HG02623 (cell line): ENCODE data around the gene KHSRP.
A peak's percentile ranks its signal among the peaks of the same experiment; 100 is the strongest.
"Not testable (repeated sequence)": the region's sequence is repeated elsewhere in the genome, so short reads cannot be mapped to it uniquely, and the experiment has no call there.

Source experiments
- ATAC-seq: cut with Tn5 transposase; IDR thresholded peaks from one replicate; pipeline ENCODE4 v1.9.1; 2021; ENCODE audit warnings: moderate library complexity; ENCODE audit not compliant: unreplicated experiment

KHSRP gene

DNA sequence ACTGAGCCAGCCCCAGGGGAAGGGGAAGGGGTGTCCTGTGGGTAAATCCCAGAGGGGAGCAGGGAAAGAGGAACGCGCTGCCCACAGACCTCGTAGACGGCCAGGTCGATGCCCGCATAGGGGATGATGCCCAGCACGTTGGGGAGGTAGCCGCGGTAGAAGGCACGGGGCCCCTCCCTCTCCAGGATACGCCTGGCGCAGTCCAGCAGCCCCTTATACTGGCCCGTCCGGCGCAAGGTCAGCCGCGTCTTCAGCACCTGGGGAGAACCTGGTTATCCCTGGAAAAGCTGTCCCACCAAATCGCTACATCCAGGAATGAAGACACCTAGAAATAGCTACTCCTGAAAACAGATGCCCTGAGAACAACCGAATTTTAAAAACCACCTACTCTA lies 27.6 kb upstream of the KHSRP start:
- no peak for ATAC-seq

DNA sequence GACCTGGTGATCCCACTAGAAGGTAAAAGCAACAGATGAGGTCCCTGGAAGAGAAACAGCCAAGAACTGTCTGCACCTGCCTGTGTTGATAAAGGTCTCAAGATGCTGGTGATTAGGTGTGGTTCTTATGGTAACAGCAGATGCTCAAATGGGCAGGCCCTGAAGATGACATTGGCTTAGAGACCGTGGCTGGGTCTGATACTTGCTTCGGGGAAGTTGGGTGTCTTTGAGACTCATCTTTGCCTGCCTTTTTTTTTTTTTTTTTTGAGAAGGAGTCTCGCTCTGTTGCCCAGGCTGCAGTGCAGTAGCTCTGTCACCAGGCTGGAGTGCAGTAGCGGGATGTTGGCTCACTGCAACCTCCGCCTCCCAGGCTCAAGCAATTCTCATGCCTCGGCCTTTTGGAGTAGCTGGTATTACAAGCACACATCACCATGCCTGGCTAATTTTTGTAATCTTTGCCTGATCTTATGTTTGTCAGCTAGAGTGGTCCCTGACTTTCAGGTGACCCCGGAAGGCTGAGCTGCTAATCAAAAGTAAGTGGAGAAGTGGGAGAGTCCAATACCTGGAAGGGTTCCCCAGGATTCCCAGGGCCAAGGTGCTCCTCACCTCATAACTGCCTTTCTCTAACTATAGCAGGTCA lies 27.1 kb upstream of the KHSRP start:
- no peak for ATAC-seq

DNA sequence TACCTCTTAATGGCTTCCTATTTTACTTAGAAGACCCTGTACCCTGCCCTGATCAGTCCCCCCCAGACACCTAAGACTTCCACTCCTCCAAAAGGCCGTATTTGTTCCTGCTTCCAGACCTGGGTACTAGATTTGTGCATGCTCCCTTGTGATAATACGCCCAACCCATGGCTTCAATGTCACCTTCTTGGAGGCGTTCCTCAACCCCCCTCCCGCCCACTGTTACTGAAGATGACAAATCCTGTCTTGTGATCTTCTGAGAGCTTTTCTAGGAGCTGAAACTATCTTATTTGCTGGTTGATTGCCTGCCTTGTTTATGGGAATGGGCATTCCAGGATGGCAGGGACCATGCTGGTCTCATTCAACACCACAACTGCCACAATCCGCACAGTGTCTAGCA lies 25.6 kb upstream of the KHSRP start:
- no peak for ATAC-seq

DNA sequence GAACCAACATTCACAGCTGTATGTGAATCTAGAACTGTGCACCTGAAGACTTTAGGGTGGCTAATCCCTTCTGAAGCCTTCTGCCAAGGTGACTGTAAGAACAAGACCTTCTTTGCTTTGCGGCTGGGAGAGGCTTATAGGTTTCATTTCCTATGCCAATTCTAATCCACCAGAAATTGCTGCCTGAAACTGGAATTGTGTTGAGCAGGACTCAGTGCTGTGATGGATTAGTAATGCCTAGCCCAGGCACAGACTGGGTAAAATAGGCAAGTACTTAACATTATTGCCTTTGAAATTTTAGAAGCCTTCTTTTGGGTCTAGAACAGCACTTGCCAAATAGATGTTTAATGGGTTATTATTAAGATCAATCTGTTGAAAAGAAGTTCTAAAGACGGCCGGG lies 23.4 kb upstream of the KHSRP start:
- no peak for ATAC-seq

DNA sequence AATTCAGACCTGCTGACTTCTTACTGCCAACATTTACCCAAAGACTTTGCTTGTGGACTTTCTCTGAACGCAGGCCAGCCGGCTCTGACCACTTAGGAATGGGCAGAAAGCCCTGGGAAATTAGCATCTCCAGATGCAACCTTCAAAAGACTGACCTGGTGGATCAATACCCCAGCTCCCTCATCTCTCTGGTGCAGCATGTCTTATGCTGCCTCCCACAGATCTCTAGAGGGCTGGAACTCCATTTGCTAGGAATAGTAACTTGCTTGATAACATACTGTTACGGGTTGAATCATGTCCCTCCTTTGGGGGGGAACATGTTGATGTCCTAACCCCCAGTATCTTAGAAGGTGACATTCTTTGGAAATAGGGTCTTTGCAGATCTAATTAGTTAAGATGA lies 21.8 kb upstream of the KHSRP start:
- ATAC-seq: no peak

DNA sequence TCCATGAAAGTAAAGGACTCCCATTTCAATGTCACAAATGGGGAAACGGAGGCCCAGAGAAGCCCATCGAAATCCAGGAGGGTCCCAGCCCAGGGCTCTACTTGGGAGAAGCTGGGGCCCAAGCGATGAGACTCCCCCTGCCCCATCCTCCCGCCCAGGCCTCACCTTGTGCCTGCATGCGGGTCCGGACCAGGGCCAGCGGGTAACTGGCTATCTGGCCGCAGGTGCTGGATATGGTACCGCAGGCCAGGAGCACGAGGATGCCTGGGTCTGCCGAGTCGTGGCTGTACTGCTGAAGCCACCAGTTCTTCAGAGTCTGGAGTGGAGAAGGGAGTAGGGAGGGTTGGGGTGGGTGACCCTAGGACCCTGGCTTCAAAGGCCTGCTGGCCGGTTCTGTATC lies 19.4 kb upstream of the KHSRP start:
- ATAC-seq: no peak

DNA sequence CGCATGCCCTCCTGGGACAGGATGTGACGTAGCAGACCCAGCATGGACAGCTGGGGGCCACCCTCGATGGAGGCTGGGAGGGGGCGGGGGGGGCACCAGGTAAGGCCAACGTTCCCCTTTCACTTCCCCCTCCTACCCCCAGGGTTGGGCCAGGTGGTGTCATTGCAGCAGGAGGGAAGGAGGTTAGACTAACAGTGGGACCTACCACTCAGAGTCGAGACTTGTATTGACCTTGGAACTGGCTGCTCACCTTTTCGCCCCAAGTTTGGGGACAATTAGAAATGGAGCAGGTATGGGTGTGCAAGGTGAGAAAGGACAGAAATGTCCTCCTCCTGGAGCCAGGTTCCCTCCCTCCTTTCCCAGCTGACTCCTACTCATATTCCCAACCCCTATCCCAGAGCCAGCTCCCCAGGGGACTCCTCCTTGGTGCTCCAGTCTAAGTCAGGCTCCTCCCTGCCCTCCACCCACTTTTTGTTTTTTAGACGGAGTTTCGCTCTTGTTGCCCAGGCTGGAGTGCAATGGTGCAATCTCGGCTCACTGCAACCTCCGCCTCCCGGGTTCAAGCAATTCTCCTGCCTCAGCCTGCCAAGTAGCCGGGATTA lies 17.6 kb upstream of the KHSRP start:
- ATAC-seq: no peak

DNA sequence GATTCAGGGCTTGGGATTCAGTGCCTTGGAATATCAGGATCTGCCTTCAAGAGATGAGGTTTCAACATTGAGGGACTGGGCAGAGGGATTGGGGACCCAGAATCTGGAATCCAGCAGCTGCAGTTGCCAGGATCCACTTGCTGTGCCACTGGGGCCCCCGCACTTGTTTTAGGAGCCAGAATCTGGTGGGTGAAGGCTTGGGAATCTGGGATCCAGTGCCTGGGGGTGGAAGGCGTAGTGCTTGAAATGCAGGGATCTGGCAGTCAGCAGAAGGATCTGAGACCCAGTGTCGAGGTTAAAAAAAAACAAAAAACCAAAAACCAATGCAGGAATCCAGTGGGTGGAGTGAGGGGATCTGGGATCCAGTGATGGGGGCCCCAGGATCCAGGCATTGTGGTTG lies 16.3 kb upstream of the KHSRP start:
- ATAC-seq: no peak

DNA sequence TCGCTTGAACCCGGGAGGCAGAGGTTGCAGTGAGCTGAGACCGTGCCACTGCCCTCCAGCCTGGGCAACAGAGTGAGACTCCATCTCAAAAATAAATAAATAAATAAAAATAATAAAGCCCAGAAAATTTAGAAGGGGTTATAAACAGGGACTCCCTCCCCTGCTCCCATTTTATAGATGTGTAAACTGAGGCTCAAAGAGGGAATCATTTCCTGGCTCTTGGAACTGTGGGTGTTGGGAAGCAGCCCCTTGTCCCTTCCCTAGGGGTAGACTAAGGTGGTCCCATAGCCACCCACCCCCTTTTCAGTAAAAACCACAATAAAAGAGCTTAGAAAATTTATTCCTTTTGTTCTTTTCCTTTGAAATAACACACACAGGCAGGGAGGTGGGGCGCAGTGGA lies 15.1 kb upstream of the KHSRP start:
- ATAC-seq: no peak

DNA sequence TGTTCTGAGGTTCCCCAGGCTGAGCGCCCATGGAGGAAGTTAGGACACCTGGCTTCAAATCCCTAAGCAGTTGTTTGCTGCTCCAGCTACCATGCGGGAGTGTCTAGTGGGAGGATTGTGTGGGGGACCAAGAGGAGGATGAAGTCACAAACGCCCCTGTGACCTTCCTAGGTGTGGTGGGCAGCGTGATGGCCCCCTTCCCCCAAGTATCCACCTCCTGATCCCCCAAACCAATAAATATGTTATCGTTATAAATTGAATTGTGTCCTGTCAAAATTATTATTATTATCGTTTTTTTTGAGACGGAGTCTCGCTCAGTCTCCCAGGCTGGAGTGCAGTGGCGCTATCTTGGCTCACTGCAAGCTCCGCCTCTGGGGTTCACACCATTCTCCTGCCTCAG lies 9.1 kb upstream of the KHSRP start, which contains the start of gene SLC25A41:
TSS of gene SLC25A41 (minus strand) at position 101 of the 400 bp plus-strand sequence. CDS start at position 31, 70 bp downstream.
- ATAC-seq: no peak

DNA sequence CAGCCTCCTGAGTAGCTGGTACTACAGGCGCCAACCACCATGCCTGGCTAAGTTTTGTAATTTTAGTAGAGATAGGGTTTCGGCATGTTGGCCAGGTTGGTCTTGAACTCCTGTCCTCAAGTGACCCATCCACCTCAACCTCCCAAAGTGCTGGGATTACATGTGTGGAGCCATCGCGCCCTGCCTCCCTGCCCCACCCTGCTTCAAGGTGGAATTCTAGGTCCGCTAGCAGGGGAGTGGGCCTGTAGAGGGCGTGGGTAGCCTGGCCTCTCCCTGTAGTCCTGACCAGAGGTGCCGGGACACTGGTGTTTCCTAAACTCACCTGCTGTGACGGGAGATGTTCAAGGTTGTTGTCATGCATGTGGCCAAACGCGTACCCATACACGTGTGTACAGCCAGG lies 8.6 kb upstream of the KHSRP start:
- no peak for ATAC-seq

DNA sequence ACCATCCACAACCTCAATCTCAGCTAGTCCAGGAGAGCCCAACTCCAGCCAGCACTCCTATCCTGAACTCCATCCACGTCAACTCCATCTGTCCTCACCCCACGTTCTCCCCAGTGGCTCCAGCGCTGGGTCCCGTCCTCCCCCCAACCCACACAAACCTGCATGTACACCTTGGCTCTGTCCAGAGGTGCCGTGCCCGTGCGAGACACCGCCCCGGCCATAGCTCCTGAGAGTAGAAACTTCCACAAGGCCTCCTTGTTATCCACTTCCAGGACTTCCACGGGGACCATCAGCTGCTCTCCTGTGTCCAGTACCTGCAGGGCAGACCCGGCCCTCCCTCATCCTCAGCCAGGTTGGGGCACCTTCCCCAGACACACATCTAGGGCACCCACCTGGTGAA lies 7.3 kb upstream of the KHSRP start:
- ATAC-seq: no peak

DNA sequence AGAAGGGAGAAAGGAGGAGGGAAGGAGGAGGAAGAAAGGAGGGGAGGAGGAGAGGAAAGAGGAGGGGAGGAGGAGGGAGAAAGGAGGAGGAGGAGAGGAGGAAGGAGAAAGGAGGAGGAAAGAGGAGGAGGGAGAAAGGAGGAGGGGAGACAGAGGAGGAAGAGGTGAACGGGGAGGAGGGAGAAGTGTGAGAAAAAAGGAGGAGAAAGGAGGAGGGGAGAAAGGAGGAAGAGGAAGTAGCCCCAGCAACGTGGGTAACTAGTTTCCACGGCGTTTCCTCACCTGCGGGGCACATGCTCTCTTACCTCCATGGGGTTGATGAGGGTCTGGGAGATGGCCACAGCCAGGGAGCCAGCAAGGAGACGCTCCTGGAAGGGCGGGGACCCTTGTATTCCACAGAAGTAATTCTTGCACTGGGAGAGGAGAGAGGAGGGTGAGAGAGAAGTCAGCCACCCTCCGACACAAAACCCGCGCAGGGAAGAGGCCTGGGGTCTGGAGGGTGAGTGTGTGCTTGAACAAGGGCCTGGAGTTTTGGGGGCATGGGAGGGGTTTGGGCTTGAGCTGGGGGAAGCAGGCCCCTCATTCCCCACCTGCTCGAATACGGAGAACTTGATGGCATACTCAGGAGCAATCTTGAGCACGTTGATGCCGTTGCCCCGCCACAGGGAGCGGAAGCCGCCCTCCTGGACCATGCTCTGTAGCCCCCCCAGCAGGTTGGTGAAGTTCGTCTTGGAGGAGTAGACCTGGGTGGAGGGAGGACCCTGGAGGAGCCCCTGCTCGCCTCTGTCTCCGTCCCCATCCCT lies 5.0 kb upstream of the KHSRP start:
- ATAC-seq: no peak

DNA sequence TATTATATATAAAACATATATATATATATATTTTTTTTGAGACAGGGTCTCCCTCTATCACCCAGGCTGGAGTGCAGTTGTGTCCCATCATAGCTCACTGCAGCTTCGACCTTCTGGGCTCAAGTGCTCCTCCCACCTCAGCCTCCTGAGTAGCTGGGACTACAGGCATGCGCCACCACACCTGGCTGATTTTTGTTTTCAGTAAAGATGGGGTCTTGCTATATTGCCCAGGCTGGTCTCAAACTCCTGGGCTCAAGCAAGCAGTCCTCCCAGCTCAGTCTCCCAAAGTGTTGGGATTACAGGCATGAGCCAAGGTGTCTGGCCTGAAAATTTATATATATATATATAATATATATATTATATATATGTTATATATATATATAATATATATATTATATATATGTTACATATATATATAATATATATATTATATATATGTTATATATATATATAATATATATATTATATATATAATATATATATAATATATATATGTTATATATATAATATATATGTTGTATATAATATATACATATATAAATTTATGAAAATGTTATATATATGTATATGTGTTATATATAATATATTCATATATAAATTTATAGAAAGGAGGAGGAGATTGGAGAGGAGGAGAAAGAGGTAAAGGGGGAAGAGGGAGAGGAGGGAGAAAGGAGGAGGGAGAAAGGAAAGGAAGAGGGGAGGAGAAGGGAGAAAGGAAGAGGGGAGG lies 4.2 kb upstream of the KHSRP start:
- ATAC-seq: not testable (repeated sequence)

DNA sequence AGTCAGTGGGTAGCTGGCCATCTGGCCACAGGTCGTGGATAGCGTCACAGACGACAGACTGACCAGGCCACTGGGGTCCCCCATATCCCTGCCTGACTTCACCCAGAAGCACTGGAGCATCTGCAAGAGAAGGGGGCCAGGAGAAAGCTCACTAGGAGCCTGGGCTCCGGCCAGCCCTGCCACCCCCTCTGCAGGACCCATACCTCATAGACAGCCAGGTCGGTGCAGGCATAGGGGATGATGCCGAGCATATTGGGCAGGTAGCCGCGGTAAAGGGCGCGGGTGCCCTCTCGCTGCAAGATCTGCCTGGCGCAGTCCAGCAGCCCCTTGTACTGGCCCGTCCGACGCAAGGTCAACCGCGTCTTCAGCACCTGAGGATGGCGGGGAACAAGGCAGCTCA lies 2.5 kb upstream of the KHSRP start:
- no peak for ATAC-seq

DNA sequence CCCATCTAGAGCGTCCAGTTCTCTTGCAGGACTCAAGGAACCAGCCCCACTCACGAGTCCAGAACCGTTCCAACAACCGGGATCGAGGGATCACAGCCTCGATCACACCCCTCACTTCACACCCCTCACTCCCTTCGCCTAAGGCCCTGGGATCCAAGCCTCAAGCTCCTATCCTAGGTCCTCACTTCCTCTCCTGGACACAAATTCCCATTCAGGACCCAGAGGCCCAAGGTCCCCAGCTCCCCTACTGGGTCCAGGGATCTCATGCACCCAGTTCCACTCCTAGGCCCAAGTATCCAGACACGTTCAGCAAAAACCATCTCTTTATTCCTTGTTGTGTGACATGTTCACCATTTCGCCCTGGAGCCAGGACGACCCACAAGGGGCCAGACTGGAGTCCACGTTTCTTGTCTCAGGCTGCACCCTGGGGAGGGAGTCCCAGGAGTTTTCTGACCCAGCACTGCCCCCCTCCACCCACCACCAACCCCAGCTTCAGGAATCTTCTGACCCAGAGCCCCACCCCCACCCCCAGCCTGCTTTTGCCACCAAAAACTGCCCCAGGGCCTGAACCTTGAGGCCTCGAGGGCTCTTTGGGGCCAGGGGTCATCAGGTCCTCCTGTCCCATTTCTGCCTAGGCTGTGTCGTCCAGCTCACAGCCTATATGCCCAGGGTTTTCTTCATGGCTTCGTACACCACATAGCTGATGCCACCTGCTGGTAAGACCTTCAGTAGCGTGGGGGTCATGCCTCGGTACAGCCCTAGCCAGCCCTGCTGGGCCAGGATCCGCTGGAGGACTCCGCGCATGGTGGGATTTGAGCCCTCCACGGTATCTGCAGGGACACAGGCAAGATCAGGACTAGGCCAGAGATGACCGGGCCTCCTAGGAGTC lies 1.4 kb upstream of the KHSRP start:
- ATAC-seq: no peak

DNA sequence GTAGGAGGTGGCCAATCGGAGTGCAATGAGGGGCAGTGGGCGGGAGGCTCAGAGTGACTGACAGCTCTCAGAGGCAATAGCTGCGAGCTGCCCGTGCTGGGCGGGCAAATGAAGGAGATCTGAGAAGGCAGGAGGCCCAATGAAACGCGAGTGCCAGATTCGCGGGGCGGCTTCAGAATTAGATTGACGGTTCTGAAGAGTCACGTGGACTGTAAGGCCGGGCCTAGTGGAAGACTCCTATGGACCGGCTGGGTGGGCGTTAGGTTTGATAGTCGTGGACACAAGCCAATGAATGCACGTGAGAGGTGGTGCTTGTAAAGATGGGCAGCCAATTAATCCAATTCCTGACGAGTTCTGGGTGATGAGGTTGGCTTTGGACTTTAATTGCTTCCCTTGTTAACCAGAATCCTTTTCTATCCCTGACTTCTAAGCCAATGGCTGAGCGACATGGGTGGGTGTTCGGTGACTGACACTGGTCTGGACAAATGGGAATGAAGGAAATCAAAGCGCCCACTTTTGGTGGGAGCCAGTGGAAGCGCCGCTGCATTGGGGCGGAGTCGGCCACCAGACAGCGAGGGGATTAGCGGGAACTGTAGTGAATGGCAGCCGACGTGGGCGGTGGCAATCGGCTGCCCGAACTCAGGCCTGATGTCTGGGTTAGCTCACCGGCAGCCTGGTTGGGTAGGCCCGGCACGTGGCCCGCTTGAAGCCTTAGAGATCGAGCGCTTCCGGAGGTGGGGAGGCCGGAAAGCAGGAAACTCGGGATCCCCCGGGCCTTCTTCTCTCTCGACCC lies 524 bp upstream of the KHSRP start:
- ATAC-seq: peak; percentile 84

DNA sequence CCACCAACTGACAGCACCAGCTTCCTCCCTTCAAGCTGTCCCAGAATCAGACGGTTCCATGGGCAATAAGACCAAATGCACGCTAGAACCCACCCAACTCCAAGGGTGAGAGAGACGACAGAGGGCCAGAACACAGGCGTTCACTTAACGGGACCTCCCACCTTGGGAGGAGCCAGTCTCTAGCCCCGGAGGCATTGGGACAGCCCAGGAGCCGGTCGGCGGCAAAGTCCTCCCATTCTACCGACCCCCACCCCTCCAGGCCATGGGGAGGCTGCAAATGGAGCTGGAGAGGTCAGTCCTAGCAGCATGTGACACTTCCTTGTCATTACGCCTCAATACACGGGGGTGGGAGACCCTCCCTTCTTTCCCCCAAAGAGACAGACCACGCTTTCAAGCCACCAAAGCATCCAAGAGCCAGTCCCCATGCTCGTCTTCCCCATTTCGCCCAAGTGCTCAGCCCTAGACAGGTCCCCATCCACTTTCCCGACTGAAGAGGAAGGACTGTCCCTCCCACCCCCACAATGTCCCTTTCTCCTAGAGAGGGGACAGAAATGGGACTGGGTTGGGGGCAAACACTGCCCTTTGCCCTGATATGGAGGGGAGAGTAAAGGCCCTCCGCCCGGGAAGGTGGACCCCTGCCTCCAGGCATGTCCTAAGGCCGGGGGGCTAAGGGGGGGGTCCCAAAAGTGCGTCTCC lies 964 bp downstream of the KHSRP start:
- ATAC-seq: no peak
